Erythroblast (primary cell): Measurements from ENCODE around the gene MMAB.

ENCODE experiments used
- DNase-seq, 2 experiments: peaks; one replicate each; lab custom pipeline; 2025; lab: John Stamatoyannopoulos, UW
- GATA1 ChIP-seq: IDR thresholded peaks from 2 replicates; pipeline ENCODE4 v1.6.1; 2011; ENCODE audit warnings: low read depth, mild to moderate bottlenecking, control low read depth, low read length, moderate library complexity
- POLR2A ChIP-seq: IDR thresholded peaks from 2 replicates; pipeline ENCODE4 v1.6.1; 2011; ENCODE audit warnings: mild to moderate bottlenecking, low read length

MMAB gene

GRCh38 chr12:109525279-109525585, 48.1 kb downstream of the MMAB start:
- no peak for TF ChIP-seq GATA1
- TF ChIP-seq POLR2A, result no peak

GRCh38 chr12:109524466-109525278, 48.6 kb downstream of the MMAB start:
- no peak for DNase-seq
- TF ChIP-seq POLR2A (no peak), GATA1 (no peak)

More at GRCh38 chr12:109525279-109525585, 48.1 kb downstream of the MMAB start:
- no peak for DNase-seq

- DNase-seq, result no peak
- TF ChIP-seq GATA1, result no peak
- TF ChIP-seq POLR2A, result no peak
These were observed 49.8 kb downstream of the MMAB start for GRCh38 chr12:109523504-109523903.

- DNase-seq, result no peak
- TF ChIP-seq POLR2A, result no peak
- no peak for TF ChIP-seq GATA1
These were observed 50.2 kb downstream of the MMAB start for GRCh38 chr12:109523071-109523470.

GRCh38 chr12:109521831-109522230, 51.5 kb downstream of the MMAB start:
- no peak for DNase-seq
- no peak for TF ChIP-seq GATA1
- TF ChIP-seq POLR2A, result no peak

- DNase-seq, result no peak
- TF ChIP-seq GATA1 (no peak), POLR2A (no peak)
These were observed 53.5 kb downstream of the MMAB start for GRCh38 chr12:109519787-109520186.

- DNase-seq, result peak; percentile 46 to 73
- no peak for TF ChIP-seq POLR2A
- TF ChIP-seq GATA1, result no peak
These were observed 54.3 kb downstream of the MMAB start for GRCh38 chr12:109518820-109519665.

- DNase-seq, result no peak
- no peak for TF ChIP-seq POLR2A
- TF ChIP-seq GATA1, result no peak
These were observed 55.7 kb downstream of the MMAB start for GRCh38 chr12:109517619-109518018.

DNA sequence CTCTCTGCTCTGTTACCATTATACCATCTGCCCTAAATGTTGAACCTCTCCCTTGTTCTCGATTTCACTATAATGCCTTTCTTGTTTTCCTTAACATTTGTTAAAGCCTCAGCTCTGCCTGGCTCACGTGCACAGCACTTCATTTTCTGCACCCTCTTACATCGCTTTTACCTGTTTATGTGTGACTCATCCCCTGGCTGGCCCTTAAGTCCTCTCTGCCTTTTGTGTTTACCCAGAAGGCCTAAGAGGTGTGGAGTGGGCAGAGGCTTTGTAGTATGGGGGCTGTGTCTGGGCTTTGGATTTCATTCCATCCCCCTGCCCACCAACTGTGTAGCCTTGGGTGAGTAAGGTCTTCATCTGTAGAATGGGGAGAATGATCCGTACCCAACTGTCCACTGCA, 59.3 kb downstream of the MMAB start:
- no peak for DNase-seq
- no peak for TF ChIP-seq POLR2A
- no peak for TF ChIP-seq GATA1

- TF ChIP-seq GATA1 (no peak), POLR2A (no peak)
- DNase-seq, result no peak
These were observed 60.3 kb downstream of the MMAB start for GRCh38 chr12:109513051-109513450.

- no peak for DNase-seq
- TF ChIP-seq GATA1, result no peak
- TF ChIP-seq POLR2A, result no peak
These were observed 60.7 kb downstream of the MMAB start for GRCh38 chr12:109512608-109513007.

- no peak for DNase-seq
These were observed 63.1 kb downstream of the MMAB start for GRCh38 chr12:109510196-109510595.

GRCh38 chr12:109504068-109504467, 69.2 kb downstream of the MMAB start:
- no peak for TF ChIP-seq POLR2A
- no peak for TF ChIP-seq GATA1
- no peak for DNase-seq

More at GRCh38 chr12:109510196-109510595, 63.1 kb downstream of the MMAB start:
- no peak for TF ChIP-seq GATA1
- TF ChIP-seq POLR2A, result no peak
